Keratinocyte (primary cell): ENCODE measurements around the gene CDH13. TPM values are rescaled to one million over a fixed set of nuclear protein-coding genes. Genes with fewer than 3 reads are reported as not detected.

Source experiments
- DNase-seq: peaks from one replicate; pipeline ENCODE4 v3.0.0-alpha.2; 2011; ENCODE audit warnings: low read depth, missing footprints, low spot score
- FAIRE-seq: peaks from 2 replicates; lab custom pipeline; 2011; peaks lifted over from hg19 to GRCh38; lab: Jason Lieb, UNC
- H2AFZ ChIP-seq: 2 replicates; pipeline ENCODE4 v1.6.0; 2012; ENCODE audit warnings: low read length, control low read depth, inconsistent platforms; ENCODE audit not compliant: control insufficient read depth
- H3K27ac ChIP-seq: 2 replicates; pipeline ENCODE4 v1.5.1; 2011; ENCODE audit warnings: low read length; ENCODE audit not compliant: control insufficient read depth, insufficient read depth
- H3K27me3 ChIP-seq: 3 replicates; pipeline ENCODE4 v1.6.0; 2011; ENCODE audit warnings: low read length; ENCODE audit not compliant: control insufficient read depth, insufficient read depth; ENCODE audit errors: extremely low read depth
- H3K36me3 ChIP-seq, 2 experiments: 2 replicates in 1 of 2; 3 replicates in 1 of 2; pipeline ENCODE4 v1.5.1; 2011; ENCODE audit warnings: low read length in 2 of 2, mild to moderate bottlenecking in 1 of 2; ENCODE audit not compliant: control insufficient read depth in 2 of 2, insufficient read depth in 2 of 2; ENCODE audit errors: extremely low read depth in 1 of 2
- H3K4me1 ChIP-seq: 3 replicates; pipeline ENCODE4 v1.5.1; 2011; ENCODE audit warnings: low read length; ENCODE audit not compliant: control insufficient read depth, insufficient read depth; ENCODE audit errors: extremely low read depth
- H3K4me2 ChIP-seq: 3 replicates; pipeline ENCODE4 v1.6.0; 2011; ENCODE audit warnings: low read depth, low read length; ENCODE audit not compliant: control insufficient read depth, insufficient read depth; ENCODE audit errors: extremely low read depth
- H3K4me3 ChIP-seq, 3 experiments: fragments of 200-600 bp in 1 of 3; sonication (generic) in 1 of 3; 2 replicates in 2 of 3; 3 replicates in 1 of 3; pipeline ENCODE4 v1.5.1; 2011 to 2016; ENCODE audit warnings: low read length in 3 of 3, mild to moderate bottlenecking in 3 of 3, control low read depth in 2 of 3, inconsistent platforms in 1 of 3, low read depth in 1 of 3, mixed read lengths in 1 of 3, mixed run types in 1 of 3, moderate library complexity in 1 of 3; ENCODE audit not compliant: control insufficient read depth in 2 of 3, insufficient read depth in 2 of 3; ENCODE audit errors: extremely low read depth in 1 of 3
- H3K79me2 ChIP-seq: 2 replicates; pipeline ENCODE4 v1.6.0; 2012; ENCODE audit warnings: low read length; ENCODE audit not compliant: control insufficient read depth, insufficient read depth
- H3K9ac ChIP-seq: 3 replicates; pipeline ENCODE4 v1.6.0; 2011; ENCODE audit warnings: low read length; ENCODE audit not compliant: control insufficient read depth, insufficient read depth; ENCODE audit errors: extremely low read depth
- H3K9me1 ChIP-seq: 3 replicates; pipeline ENCODE4 v1.6.0; 2011; ENCODE audit warnings: low read length; ENCODE audit not compliant: control insufficient read depth, insufficient read depth; ENCODE audit errors: extremely low read depth
- H3K9me3 ChIP-seq: 2 replicates; pipeline ENCODE4 v1.5.1; 2012; ENCODE audit warnings: low read depth, low read length; ENCODE audit not compliant: control insufficient read depth
- H4K20me1 ChIP-seq: 3 replicates; pipeline ENCODE4 v1.6.0; 2011; ENCODE audit warnings: low read length; ENCODE audit not compliant: control insufficient read depth, insufficient read depth; ENCODE audit errors: extremely low read depth
- CTCF ChIP-seq, 3 experiments: IDR thresholded peaks in 1 of 3; conservative IDR thresholded peaks in 1 of 3; optimal IDR thresholded peaks in 1 of 3; 2 replicates in 2 of 3; 3 replicates in 1 of 3; pipeline versions ENCODE3 to v1.5.1; 2011; ENCODE audit warnings: low read length in 3 of 3, mild to moderate bottlenecking in 3 of 3, moderate library complexity in 2 of 3, control low read depth in 1 of 3, inconsistent platforms in 1 of 3; ENCODE audit not compliant: insufficient read depth in 2 of 3; ENCODE audit errors: extremely low read depth in 1 of 3
- EZH2 ChIP-seq: IDR thresholded peaks from one replicate; pipeline ENCODE4 v1.6.1; 2012; ENCODE audit warnings: inconsistent platforms, mild to moderate bottlenecking, low read length, moderate library complexity
- dilution Hi-C: fragments of 300-500 bp; cut with MboI; formaldehyde crosslinking; loops from one replicate; pipeline ENCODE4 v1.7.0; 2020; ENCODE audit warnings: low sequenced_read_pairs; ENCODE audit not compliant: extremely low pct_ligation_motif_present
- polyA plus RNA-seq, 5 experiments: library from polyadenylated mRNA; depleted of rRNA in 3 of 5; stranded (reverse) in 3 of 5; stranded (forward) in 1 of 5; unstranded in 1 of 5; fragments of >200 nt; gene quantifications; 1 replicate in 1 of 5; 2 replicates in 3 of 5; 3 replicates in 1 of 5; pipeline versions ENCODE4 v1.2.1 to v1.2.3, GENCODE V29; 2011 to 2012; ENCODE audit warnings: missing spikeins in 2 of 5, low read depth in 1 of 5, low replicate concordance in 1 of 5

Gene CDH13
- polyA plus RNA-seq, 1 donor (not counting 4 experiments of a cell fraction or from before 2014, with no cell fraction given): 111 TPM

- Histone ChIP-seq H3K79me2 (no peaks in the 10 kb centered on the region), H3K36me3 (no peaks in the 10 kb centered on the region), H3K9me1 (no peaks in the 10 kb centered on the region), H3K27ac (no peak overlapping the region), H3K4me2 (no peak overlapping the region), H3K9ac (no peak overlapping the region), H2AFZ (no peak overlapping the region), H3K4me3 (no peak overlapping the region), H3K9me3 (no peaks in the 10 kb centered on the region), H3K4me1 (no peaks in the 10 kb centered on the region), H4K20me1 (no peaks in the 10 kb centered on the region), H3K27me3 (no peaks in the 10 kb centered on the region)
- TF ChIP-seq EZH2: no peak
- no peak for TF ChIP-seq CTCF (optimal IDR thresholded peaks at IDR 0.05 in 1 of 3, IDR thresholded peaks at IDR 0.05 in 1 of 3, conservative IDR thresholded peaks at IDR 0.05 in 1 of 3; ENCODE audit: extremely low read depth in 1 of 3, insufficient read depth in 2 of 3, low read length in 3 of 3)
- FAIRE-seq (no peak), DNase-seq (no peak)
- dilution Hi-C loops: no loop called here
Measured at GRCh38 chr16:83755391-83755790, 1128.6 kb downstream of the CDH13 start.

GRCh38 chr16:83762141-83762991 lies 1135.6 kb downstream of the CDH13 start:
- TF ChIP-seq EZH2: no peak
- TF ChIP-seq CTCF (optimal IDR thresholded peaks at IDR 0.05 in 1 of 3, IDR thresholded peaks at IDR 0.05 in 1 of 3, conservative IDR thresholded peaks at IDR 0.05 in 1 of 3; ENCODE audit: extremely low read depth in 1 of 3, insufficient read depth in 2 of 3, low read length in 3 of 3): no peak
- Histone ChIP-seq H4K20me1 (no peaks in the 10 kb centered on the region), H3K9ac (no peak overlapping the region), H2AFZ (no peak overlapping the region), H3K4me1 (no peaks in the 10 kb centered on the region), H3K9me3 (no peaks in the 10 kb centered on the region), H3K27me3 (no peaks in the 10 kb centered on the region), H3K36me3 (no peaks in the 10 kb centered on the region), H3K79me2 (no peaks in the 10 kb centered on the region), H3K4me3 (no peak overlapping the region), H3K9me1 (no peaks in the 10 kb centered on the region), H3K27ac (no peak overlapping the region), H3K4me2 (no peak overlapping the region)
- dilution Hi-C loops: no loop called here
- DNase-seq: no peak
- FAIRE-seq: no peak
